OCI-LY7 (cell line): Measurements from ENCODE around the gene STH. TPM values are rescaled to one million over a fixed set of nuclear protein-coding genes. Genes with fewer than 3 reads are reported as not detected.
A peak's percentile ranks its signal among the peaks of the same experiment; 100 is the strongest.

ENCODE experiments used
- BruUV-seq: library from RNA; stranded (reverse); fragments of 400-500 nt; replicated peaks from 2 replicates; lab custom pipeline; 2021; lab: Mats Ljungman, UMichigan
- CTCF ChIA-PET: fragments of 300-600 bp; sonication (Branson Sonifier 250); formaldehyde crosslinking; loops from one replicate; lab custom pipeline; 2022; ENCODE audit warnings: antibody characterized with exemption; ENCODE audit not compliant: unreplicated experiment; lab: Charles Lee
- POLR2A ChIA-PET: fragments of 300-600 bp; sonication (Branson Sonifier 250); formaldehyde crosslinking; loops from one replicate; lab custom pipeline; 2022; ENCODE audit warnings: antibody characterized with exemption; lab: Charles Lee
- DNase-seq: peaks from one replicate; pipeline ENCODE4 v3.0.0-alpha.2; 2015; ENCODE audit warnings: low spot score
- H2AFZ ChIP-seq: fragments of 200-600 bp; sonication (generic), shearing (Covaris generic); 2 replicates; pipeline ENCODE4 v1.6.1; 2014; ENCODE audit warnings: mild to moderate bottlenecking, antibody characterized with exemption, low read length, moderate library complexity
- H3K27ac ChIP-seq: fragments of 200-600 bp; sonication (generic); 2 replicates; pipeline ENCODE4 v1.5.1; 2014; ENCODE audit warnings: mixed run types, low read depth, mild to moderate bottlenecking, moderate library complexity, low read length, inconsistent platforms; ENCODE audit not compliant: poor library complexity, severe bottlenecking
- H3K36me3 ChIP-seq: fragments of 200-600 bp; sonication (generic); 2 replicates; pipeline ENCODE4 v1.6.1; 2014; ENCODE audit warnings: mild to moderate bottlenecking, antibody characterized with exemption, low read length, moderate library complexity, mixed read lengths; ENCODE audit not compliant: insufficient read depth
- H3K4me1 ChIP-seq: fragments of 200-600 bp; sonication (generic); 2 replicates; pipeline ENCODE4 v1.5.1; 2014; ENCODE audit warnings: mild to moderate bottlenecking, low read length; ENCODE audit not compliant: insufficient read depth, poor library complexity, severe bottlenecking
- H3K4me2 ChIP-seq: fragments of 200-600 bp; sonication (generic); 2 replicates; pipeline ENCODE4 v1.6.1; 2014; ENCODE audit warnings: mild to moderate bottlenecking, low read length
- H3K4me3 ChIP-seq: fragments of 200-600 bp; sonication (generic); 2 replicates; pipeline ENCODE4 v1.5.1; 2014; ENCODE audit warnings: mild to moderate bottlenecking, low read depth, low read length; ENCODE audit not compliant: poor library complexity, severe bottlenecking
- H3K79me2 ChIP-seq: fragments of 200-600 bp; sonication (generic); 2 replicates; pipeline ENCODE4 v1.6.1; 2016; ENCODE audit warnings: low read depth, mild to moderate bottlenecking, low read length, moderate library complexity, mixed read lengths; ENCODE audit not compliant: insufficient read depth
- H3K9me2 ChIP-seq: fragments of 200-600 bp; sonication (generic); 2 replicates; pipeline ENCODE4 v1.6.1; 2016; ENCODE audit warnings: mild to moderate bottlenecking, low read length, mixed read lengths; ENCODE audit not compliant: insufficient read depth
- H3K9me3 ChIP-seq: fragments of 200-600 bp; sonication (generic); 2 replicates; pipeline ENCODE4 v1.6.1; 2014; ENCODE audit warnings: mild to moderate bottlenecking, mixed run types, low read length, mixed read lengths
- H4K20me1 ChIP-seq: fragments of 200-600 bp; sonication (generic); 2 replicates; pipeline ENCODE4 v1.6.1; 2014; ENCODE audit warnings: mild to moderate bottlenecking, antibody characterized with exemption, low read length, moderate library complexity, mixed read lengths; ENCODE audit not compliant: insufficient read depth
- CTCF ChIP-seq: fragments of 200-600 bp; sonication (generic); conservative IDR thresholded peaks from 2 replicates; pipeline ENCODE4 v1.5.1; 2014; ENCODE audit warnings: mild to moderate bottlenecking, antibody characterized with exemption, low read length, moderate library complexity, mixed read lengths
- EZH2phosphoT487 ChIP-seq: fragments of 200-600 bp; sonication (generic); IDR thresholded peaks from 2 replicates; pipeline ENCODE4 v1.6.1; 2018; ENCODE audit warnings: low read depth, borderline replicate concordance, mild to moderate bottlenecking, mixed run types, antibody characterized with exemption, low read length, moderate library complexity, mixed read lengths
- intact Hi-C: fragments of 100-400 bp; cut with micrococcal nuclease; formaldehyde crosslinking; loops from one replicate; pipeline ENCODE4 v1.10.0; 2022; ENCODE audit not compliant: unreplicated experiment
- total RNA-seq, 2 experiments: library from RNA; depleted of rRNA in 1 of 2; stranded (reverse); fragments of >200 nt in 1 of 2; shearing (Covaris generic) in 1 of 2; gene quantifications; 2 replicates each; pipeline ENCODE4 v1.2.3, GENCODE V29; 2014 to 2022

The STH gene
- total RNA-seq, 2 experiments from 2014 or later: not detected

GRCh38 chr17:45969726-45970125 is 29.3 kb upstream of the STH start:
- no TSS peak for BruUV-seq
- Histone ChIP-seq H3K79me2 (no peaks in the 10 kb centered on the region), H3K36me3 (no peaks in the 10 kb centered on the region), H3K4me3 (no peak overlapping the region), H2AFZ (no peak overlapping the region), H3K4me1 (no peaks in the 10 kb centered on the region), H3K27ac (no peak overlapping the region), H3K4me2 (no peak overlapping the region), H3K9me3 (no peaks in the 10 kb centered on the region), H4K20me1 (no peaks in the 10 kb centered on the region), H3K9me2 (no peaks in the 10 kb centered on the region)
- intact Hi-C loops: no loop called here
- DNase-seq: no peak
- POLR2A ChIA-PET: no interaction called here
- CTCF ChIA-PET: no interaction called here
- TF ChIP-seq CTCF (no peak), EZH2phosphoT487 (no peak)

- Histone ChIP-seq H3K4me2 (no peak overlapping the region), H3K9me2 (no peaks in the 10 kb centered on the region), H3K4me1 (no peaks in the 10 kb centered on the region), H3K36me3 (no peaks in the 10 kb centered on the region), H2AFZ (no peak overlapping the region), H3K4me3 (no peak overlapping the region), H4K20me1 (no peaks in the 10 kb centered on the region), H3K79me2 (no peaks in the 10 kb centered on the region), H3K9me3 (no peaks in the 10 kb centered on the region), H3K27ac (no peak overlapping the region)
- DNase-seq: no peak
- TF ChIP-seq CTCF: no peak
- TF ChIP-seq EZH2phosphoT487: no peak
- ChIA-PET CTCF (no interaction called here), POLR2A (no interaction called here)
- intact Hi-C loops: no loop called here
- BruUV-seq: no TSS peak
These were observed 28.4 kb upstream of the STH start for GRCh38 chr17:45970659-45971058.

- H3K4me1 ChIP-seq: no peaks in the 10 kb centered on the region
- no peaks in the 10 kb centered on the region for H3K9me2 ChIP-seq
- no peak overlapping the region for H2AFZ ChIP-seq
- H3K4me3 ChIP-seq: no peak overlapping the region
- H4K20me1 ChIP-seq: no peaks in the 10 kb centered on the region; the same call in 1 of the 2 replicates
- no peaks in the 10 kb centered on the region for H3K36me3 ChIP-seq
- intact Hi-C loops: no loop called here
- H3K79me2 ChIP-seq: no peaks in the 10 kb centered on the region
- no peak for DNase-seq
- no peaks in the 10 kb centered on the region for H3K9me3 ChIP-seq
- ChIA-PET CTCF (no interaction called here), POLR2A (no interaction called here)
- no TSS peak for BruUV-seq
- no peak overlapping the region for H3K4me2 ChIP-seq
- H3K27ac ChIP-seq: no peak overlapping the region
- no peak for TF ChIP-seq EZH2phosphoT487
- peak; percentile 39; the same call in 1 of the 2 replicates for TF ChIP-seq CTCF
These were observed 27.3 kb upstream of the STH start for GRCh38 chr17:45971698-45972141.
